ENCODE measurements around the gene CNTN4.

- TF ChIP-seq FOXK2 (IDR thresholded peaks at IDR 0.05), result no peak
- no peak for TF ChIP-seq FOXA1 (IDR thresholded peaks at IDR 0.05)
- TF ChIP-seq, protein P1, sequence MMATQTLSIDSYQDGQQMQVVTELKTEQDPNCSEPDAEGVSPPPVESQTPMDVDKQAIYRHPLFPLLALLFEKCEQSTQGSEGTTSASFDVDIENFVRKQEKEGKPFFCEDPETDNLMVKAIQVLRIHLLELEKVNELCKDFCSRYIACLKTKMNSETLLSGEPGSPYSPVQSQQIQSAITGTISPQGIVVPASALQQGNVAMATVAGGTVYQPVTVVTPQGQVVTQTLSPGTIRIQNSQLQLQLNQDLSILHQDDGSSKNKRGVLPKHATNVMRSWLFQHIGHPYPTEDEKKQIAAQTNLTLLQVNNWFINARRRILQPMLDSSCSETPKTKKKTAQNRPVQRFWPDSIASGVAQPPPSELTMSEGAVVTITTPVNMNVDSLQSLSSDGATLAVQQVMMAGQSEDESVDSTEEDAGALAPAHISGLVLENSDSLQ (IDR thresholded peaks at IDR 0.05), result no peak
- TF ChIP-seq ELF4 (IDR thresholded peaks at IDR 0.05), result no peak
- no peak for TF ChIP-seq FOXM1 (IDR thresholded peaks at IDR 0.05; ENCODE audit: borderline replicate concordance)
- no peak for TF ChIP-seq HDGF (IDR thresholded peaks at IDR 0.05; ENCODE audit: borderline replicate concordance)
- no peak for TF ChIP-seq BHLHE40 (IDR thresholded peaks at IDR 0.05; ENCODE audit: borderline replicate concordance)
- no peak for TF ChIP-seq SUZ12 (IDR thresholded peaks at IDR 0.05)
- TF ChIP-seq NFRKB (IDR thresholded peaks at IDR 0.05), result no peak
- TF ChIP-seq ARNT (IDR thresholded peaks at IDR 0.05), result no peak
These were observed 441.4 kb downstream of the CNTN4 start for GRCh38 chr3:2540115-2540514.

Measured in HEK293T (cell line).